Neutrophil (primary cell): ENCODE results near the gene NFIL3.

Experiments
- H3K27ac ChIP-seq: fragments of 200-600 bp; sonication (generic); 2 replicates; pipeline ENCODE4 v1.5.1; 2016; ENCODE audit warnings: mild to moderate bottlenecking, moderate library complexity
- H3K27me3 ChIP-seq: fragments of 200-600 bp; sonication (generic); 2 replicates; pipeline ENCODE4 v1.6.0; 2016; ENCODE audit warnings: mild to moderate bottlenecking
- H3K36me3 ChIP-seq: fragments of 200-600 bp; sonication (generic); 2 replicates; pipeline ENCODE4 v1.5.1; 2017
- H3K4me1 ChIP-seq, 2 experiments: fragments of 200-600 bp in 1 of 2; sonication (generic) in 1 of 2; 1 replicate in 1 of 2; 2 replicates in 1 of 2; pipeline versions ENCODE4 v1.5.1 to v1.6.1; 2013 to 2016; ENCODE audit warnings: low read depth in 1 of 2, low read length in 1 of 2, mild to moderate bottlenecking in 1 of 2, moderate library complexity in 1 of 2; ENCODE audit not compliant: control insufficient read depth in 1 of 2, insufficient read depth in 1 of 2
- H3K4me3 ChIP-seq, 2 experiments: fragments of 200-600 bp in 1 of 2; sonication (generic) in 1 of 2; 1 replicate in 1 of 2; 2 replicates in 1 of 2; pipeline ENCODE4 v1.5.1; 2013 to 2016; ENCODE audit warnings: low read depth in 1 of 2, low read length in 1 of 2, mild to moderate bottlenecking in 1 of 2, moderate library complexity in 1 of 2
- H3K9me3 ChIP-seq: fragments of 200-600 bp; sonication (generic); 2 replicates; pipeline ENCODE4 v1.5.1; 2016
- CTCF ChIP-seq: fragments of 200-600 bp; sonication (generic); IDR thresholded peaks from 2 replicates; pipeline ENCODE4 v1.5.1; 2016; ENCODE audit warnings: antibody characterized with exemption

NFIL3 gene

DNA sequence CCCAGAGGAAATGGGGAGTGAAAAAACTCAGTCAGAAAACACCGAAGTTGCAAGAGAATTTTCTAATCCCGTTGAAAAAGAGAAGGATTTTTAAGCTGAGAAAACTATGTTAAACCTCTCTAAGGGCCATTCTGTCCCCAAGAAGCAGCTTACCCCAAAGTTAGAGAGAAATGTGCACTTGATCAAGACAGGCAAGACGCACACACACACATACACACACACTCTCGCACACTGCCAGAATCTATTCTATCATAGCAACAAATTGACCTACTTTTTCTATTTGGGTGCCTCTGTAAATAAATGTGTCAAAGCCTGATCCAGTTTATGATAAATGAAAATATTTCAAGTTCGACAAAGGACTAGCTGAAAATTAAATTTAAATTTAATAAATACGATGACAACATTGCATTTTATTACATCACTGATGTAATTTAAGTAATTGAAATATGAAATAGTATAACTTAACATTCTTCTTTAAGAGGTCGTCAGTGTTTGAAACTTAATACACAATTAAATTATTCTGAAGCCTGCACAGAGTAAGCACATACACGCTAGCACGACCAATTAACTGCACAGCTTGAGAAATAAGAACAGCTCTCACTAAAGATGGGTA is 5.9 kb downstream of the NFIL3 start:
- no peaks in the 10 kb centered on the region for H3K27me3 ChIP-seq
- peak overlapping the region; percentile 99 for H3K27ac ChIP-seq
- peak overlapping the region in 1 of 2 experiments; percentile 70 for H3K4me3 ChIP-seq
- peaks cover 83 to 89% of the 10 kb centered on the region in 2 experiments for H3K4me1 ChIP-seq
- H3K9me3 ChIP-seq = no peaks in the 10 kb centered on the region
- TF ChIP-seq CTCF = no peak
- no peaks in the 10 kb centered on the region for H3K36me3 ChIP-seq

- no peak for TF ChIP-seq CTCF
- Histone ChIP-seq H3K4me1 (peaks cover 96 to 98% of the 10 kb centered on the region in 2 experiments), H3K27ac (peak overlapping the region; percentile 99)
Measured at GRCh38 chr9:91416096-91416712, 7.4 kb downstream of the NFIL3 start.

GRCh38 chr9:91415290-91415689 is 8.3 kb downstream of the NFIL3 start:
- Histone ChIP-seq H3K4me1 (peaks cover 99 to 100% of the 10 kb centered on the region in 2 experiments), H3K27me3 (no peaks in the 10 kb centered on the region), H3K4me3 (peak overlapping the region; percentile 19 to 46), H3K27ac (peak overlapping the region; percentile 99), H3K36me3 (peaks cover 3% of the 10 kb centered on the region), H3K9me3 (no peaks in the 10 kb centered on the region)
- no peak for TF ChIP-seq CTCF

More at GRCh38 chr9:91416096-91416712, 7.4 kb downstream of the NFIL3 start:
- Histone ChIP-seq H3K27me3 (no peaks in the 10 kb centered on the region), H3K4me3 (peak overlapping the region; percentile 3 to 46), H3K36me3 (no peaks in the 10 kb centered on the region), H3K9me3 (no peaks in the 10 kb centered on the region)

- H3K27me3 ChIP-seq = no peaks in the 10 kb centered on the region
- H3K4me1 ChIP-seq = peaks cover 98 to 100% of the 10 kb centered on the region in 2 experiments
- H3K9me3 ChIP-seq = no peaks in the 10 kb centered on the region
- TF ChIP-seq CTCF = no peak
- peak overlapping the region; percentile 99 for H3K27ac ChIP-seq
- peaks cover 19% of the 10 kb centered on the region for H3K36me3 ChIP-seq
- H3K4me3 ChIP-seq = peak overlapping the region in 1 of 2 experiments; percentile 47
Measured at GRCh38 chr9:91412941-91413340, 10.7 kb downstream of the NFIL3 start.

DNA sequence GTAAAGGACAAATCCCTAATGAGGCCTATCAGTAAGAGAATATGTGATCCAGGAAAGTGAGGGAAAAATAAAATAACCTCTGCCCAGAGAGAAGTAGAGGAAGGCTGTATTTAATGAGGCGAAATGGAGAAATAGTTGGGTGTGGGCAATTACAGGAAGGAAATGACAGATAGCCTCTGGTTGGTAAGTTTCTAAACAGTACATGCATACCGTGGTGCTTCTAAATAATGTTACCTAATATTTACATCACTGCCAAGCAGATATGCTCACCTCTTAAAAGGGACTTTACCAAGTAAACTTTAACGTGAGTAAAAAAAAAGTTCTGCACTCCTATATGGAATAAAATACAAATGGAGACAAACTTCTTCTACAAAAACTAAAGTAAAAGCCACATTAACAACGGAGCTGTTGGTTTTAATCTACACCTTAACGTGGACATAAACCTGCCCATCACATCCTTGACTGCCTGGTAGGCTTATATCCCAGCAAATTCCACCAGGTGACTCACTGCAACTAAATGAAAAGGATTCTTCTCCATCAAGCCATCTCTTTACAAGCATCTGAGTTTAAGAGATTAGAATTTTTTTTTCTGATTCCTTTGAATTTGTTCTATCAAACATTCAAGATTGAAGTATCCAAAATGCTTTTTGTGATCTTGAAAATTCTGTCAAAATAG is 12.4 kb downstream of the NFIL3 start:
- Histone ChIP-seq H3K27ac (peak overlapping the region; percentile 99), H3K4me1 (peaks cover 87 to 96% of the 10 kb centered on the region in 2 experiments), H3K9me3 (no peaks in the 10 kb centered on the region), H3K36me3 (peaks cover 28% of the 10 kb centered on the region), H3K27me3 (no peaks in the 10 kb centered on the region), H3K4me3 (peak overlapping the region; percentile 36 to 47)
- no peak for TF ChIP-seq CTCF
